Measurements from ENCODE around the gene TMCC2. TPM values are rescaled to one million over a fixed set of nuclear protein-coding genes. Genes with fewer than 3 reads are reported as not detected.
A peak's percentile ranks its signal among the peaks of the same experiment; 100 is the strongest.

TMCC2 gene
- total and polyA plus RNA-seq, 2 of the 8 experiments (the other 6 are each of a cell fraction or from before 2014, with no cell fraction given), result 6.7 to 6.8 TPM

- TF ChIP-seq MAFK (IDR thresholded peaks at IDR 0.05; ENCODE audit: low read depth, low read length) (peak; percentile 74), CHD2 (IDR thresholded peaks at IDR 0.05; ENCODE audit: low read length) (peak; percentile 47), KDM4A (IDR thresholded peaks at IDR 0.05; ENCODE audit: low read depth, low read length, severe bottlenecking) (no peak), CHD7 (IDR thresholded peaks at IDR 0.05; ENCODE audit: insufficient replicate concordance, low read length) (no peak), TAF7 (optimal IDR thresholded peaks at IDR 0.05; ENCODE audit: borderline replicate concordance, low read depth, low read length) (no peak), CHD1 (IDR thresholded peaks at IDR 0.05; ENCODE audit: low read depth, low read length) (no peak)
These were observed 66.6 kb downstream of the TMCC2 start (continued) for GRCh38 chr1:205294175-205294917.

All from H1 (cell line).